ENCODE measurements around the gene LRP10. TPM values are rescaled to one million over a fixed set of nuclear protein-coding genes. Genes with fewer than 3 reads are reported as not detected.
"Not testable (repeated sequence)": the region's sequence is repeated elsewhere in the genome, so short reads cannot be mapped to it uniquely, and the experiment has no call there.

LRP10 gene
- total RNA-seq, 1 donor from 2014 or later = 124 TPM

GRCh38 chr14:22903742-22904087, 32.2 kb downstream of the LRP10 start:
- peaks cover 5% of the 10 kb centered on the region for H3K36me3 ChIP-seq (ENCODE audit: control insufficient read depth, insufficient read depth, low read length)
- TF ChIP-seq, protein P1, sequence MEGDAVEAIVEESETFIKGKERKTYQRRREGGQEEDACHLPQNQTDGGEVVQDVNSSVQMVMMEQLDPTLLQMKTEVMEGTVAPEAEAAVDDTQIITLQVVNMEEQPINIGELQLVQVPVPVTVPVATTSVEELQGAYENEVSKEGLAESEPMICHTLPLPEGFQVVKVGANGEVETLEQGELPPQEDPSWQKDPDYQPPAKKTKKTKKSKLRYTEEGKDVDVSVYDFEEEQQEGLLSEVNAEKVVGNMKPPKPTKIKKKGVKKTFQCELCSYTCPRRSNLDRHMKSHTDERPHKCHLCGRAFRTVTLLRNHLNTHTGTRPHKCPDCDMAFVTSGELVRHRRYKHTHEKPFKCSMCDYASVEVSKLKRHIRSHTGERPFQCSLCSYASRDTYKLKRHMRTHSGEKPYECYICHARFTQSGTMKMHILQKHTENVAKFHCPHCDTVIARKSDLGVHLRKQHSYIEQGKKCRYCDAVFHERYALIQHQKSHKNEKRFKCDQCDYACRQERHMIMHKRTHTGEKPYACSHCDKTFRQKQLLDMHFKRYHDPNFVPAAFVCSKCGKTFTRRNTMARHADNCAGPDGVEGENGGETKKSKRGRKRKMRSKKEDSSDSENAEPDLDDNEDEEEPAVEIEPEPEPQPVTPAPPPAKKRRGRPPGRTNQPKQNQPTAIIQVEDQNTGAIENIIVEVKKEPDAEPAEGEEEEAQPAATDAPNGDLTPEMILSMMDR (IDR thresholded peaks at IDR 0.05; ENCODE audit: insufficient read depth, low read length, poor library complexity, severe bottlenecking) = no peak
- DNase-seq (ENCODE audit: low read depth) = no peak
- no peaks in the 10 kb centered on the region for H3K27me3 ChIP-seq (ENCODE audit: control insufficient read depth, insufficient read depth, low read length)
- no peak overlapping the region for H3K4me3 ChIP-seq (ENCODE audit: low read depth, low read length)

DNA sequence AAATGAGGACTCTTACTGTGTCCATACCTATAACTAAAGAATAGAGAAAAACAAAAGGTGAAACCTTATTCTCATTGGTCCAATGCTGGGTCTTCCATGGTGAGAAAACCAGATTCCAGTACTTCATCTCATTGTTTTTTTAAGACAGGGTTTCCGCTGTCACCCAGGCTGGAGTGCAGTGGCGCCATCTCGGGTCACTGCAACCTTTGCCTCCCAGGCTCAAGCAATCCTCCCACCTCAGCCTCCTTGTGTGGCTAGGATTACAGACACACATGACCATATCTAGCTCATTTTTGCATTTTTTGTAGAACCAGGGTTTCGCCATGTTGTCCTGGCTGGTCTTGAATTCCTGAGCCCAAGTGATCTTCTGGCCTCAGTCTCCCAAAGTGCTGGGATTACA, 34.1 kb downstream of the LRP10 start:
- no peak for DNase-seq (ENCODE audit: low read depth)
- TF ChIP-seq, protein P1 (IDR thresholded peaks at IDR 0.05; ENCODE audit: insufficient read depth, low read length, poor library complexity, severe bottlenecking) = no peak
- Histone ChIP-seq H3K27me3 (ENCODE audit: control insufficient read depth, insufficient read depth, low read length) (no peaks in the 10 kb centered on the region), H3K4me3 (ENCODE audit: low read depth, low read length) (no peak overlapping the region), H3K36me3 (ENCODE audit: control insufficient read depth, insufficient read depth, low read length) (peaks cover 7% of the 10 kb centered on the region)

DNA sequence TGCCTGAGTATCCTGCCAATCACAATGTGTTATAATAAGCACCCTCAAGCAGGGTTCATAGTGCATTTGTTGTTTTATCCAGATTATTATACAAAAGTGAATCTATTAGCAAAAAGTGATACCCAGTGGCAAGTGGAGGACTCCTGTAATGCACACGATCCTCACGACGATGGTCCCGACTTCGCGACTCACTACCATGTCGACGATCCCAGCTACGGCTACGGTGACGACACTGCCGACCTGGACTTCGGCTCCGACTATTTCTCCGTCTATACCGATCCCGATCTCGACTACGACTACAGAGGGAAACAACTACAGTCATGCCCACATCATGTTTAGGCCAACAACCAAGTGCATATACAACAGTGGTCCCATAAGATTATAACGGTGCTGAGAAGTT, 34.5 kb downstream of the LRP10 start:
- peaks cover 4% of the 10 kb centered on the region for H3K36me3 ChIP-seq (ENCODE audit: control insufficient read depth, insufficient read depth, low read length)
- H3K4me3 ChIP-seq (ENCODE audit: low read depth, low read length) = no peak overlapping the region
- DNase-seq (ENCODE audit: low read depth) = no peak
- no peaks in the 10 kb centered on the region for H3K27me3 ChIP-seq (ENCODE audit: control insufficient read depth, insufficient read depth, low read length)
- TF ChIP-seq, protein P1 (IDR thresholded peaks at IDR 0.05; ENCODE audit: insufficient read depth, low read length, poor library complexity, severe bottlenecking) = no peak

GRCh38 chr14:22907429-22907828, 35.9 kb downstream of the LRP10 start:
- TF ChIP-seq, protein P1 (IDR thresholded peaks at IDR 0.05; ENCODE audit: insufficient read depth, low read length, poor library complexity, severe bottlenecking) = no peak
- Histone ChIP-seq H3K4me3 (ENCODE audit: low read depth, low read length) (no peak overlapping the region), H3K27me3 (ENCODE audit: control insufficient read depth, insufficient read depth, low read length) (no peaks in the 10 kb centered on the region), H3K36me3 (ENCODE audit: control insufficient read depth, insufficient read depth, low read length) (peaks cover 2% of the 10 kb centered on the region)
- no peak for DNase-seq (ENCODE audit: low read depth)

GRCh38 chr14:22908601-22909000, 37.1 kb downstream of the LRP10 start:
- Histone ChIP-seq H3K36me3 (ENCODE audit: control insufficient read depth, insufficient read depth, low read length) (peaks cover 2% of the 10 kb centered on the region), H3K4me3 (ENCODE audit: low read depth, low read length) (no peak overlapping the region), H3K27me3 (ENCODE audit: control insufficient read depth, insufficient read depth, low read length) (no peaks in the 10 kb centered on the region)
- TF ChIP-seq, protein P1 (IDR thresholded peaks at IDR 0.05; ENCODE audit: insufficient read depth, low read length, poor library complexity, severe bottlenecking) = no peak
- DNase-seq (ENCODE audit: low read depth) = no peak

DNA sequence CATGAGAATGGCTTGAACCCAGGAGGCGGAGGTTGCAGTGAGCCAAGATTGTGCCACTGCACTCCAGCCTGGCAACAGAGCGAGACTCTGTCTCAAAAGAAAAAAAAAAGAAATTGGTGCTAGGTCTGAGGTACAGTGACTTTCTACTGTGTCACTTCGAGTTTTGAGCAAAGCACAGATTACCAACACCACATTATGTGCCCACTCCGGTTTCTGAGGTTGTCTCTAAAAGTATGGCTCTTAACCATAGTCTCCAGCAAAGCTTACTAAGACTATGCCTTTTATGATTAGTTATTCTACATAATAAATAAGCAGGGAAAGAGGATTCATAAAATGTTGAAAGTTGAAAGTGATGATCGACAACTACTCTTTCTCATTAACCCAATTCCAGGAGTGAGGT, 39.4 kb downstream of the LRP10 start:
- H3K27me3 ChIP-seq (ENCODE audit: control insufficient read depth, insufficient read depth, low read length) = no peaks in the 10 kb centered on the region
- H3K36me3 ChIP-seq (ENCODE audit: control insufficient read depth, insufficient read depth, low read length) = peaks cover 2% of the 10 kb centered on the region
- no peak overlapping the region for H3K4me3 ChIP-seq (ENCODE audit: low read depth, low read length)
- no peak for DNase-seq (ENCODE audit: low read depth)
- TF ChIP-seq, protein P1 (IDR thresholded peaks at IDR 0.05; ENCODE audit: insufficient read depth, low read length, poor library complexity, severe bottlenecking) = no peak

- H3K36me3 ChIP-seq (ENCODE audit: control insufficient read depth, insufficient read depth, low read length); DNase-seq (ENCODE audit: low read depth); H3K4me3 ChIP-seq (ENCODE audit: low read depth, low read length); H3K27me3 ChIP-seq (ENCODE audit: control insufficient read depth, insufficient read depth, low read length): not testable (repeated sequence)
These were observed 43.3 kb downstream of the LRP10 start for GRCh38 chr14:22914836-22915235.
